NT2/D1 (cell line): ENCODE results near the gene ZNF808.

Experiments
- YY1 ChIP-seq: IDR thresholded peaks from 2 replicates; pipeline ENCODE4 v1.6.1; 2011; ENCODE audit not compliant: insufficient read length, insufficient read depth
- ZNF274 ChIP-seq: IDR thresholded peaks from 2 replicates; pipeline ENCODE4 v1.6.1; 2011; ENCODE audit warnings: mild to moderate bottlenecking, low read depth, low read length

GRCh38 chr19:52602941-52603340 lies 75.5 kb downstream of the ZNF808 start:
- TF ChIP-seq YY1 (no peak), ZNF274 (no peak)
